NOMO-1 (cell line): ENCODE results near the gene MATCAP1.

Experiments used
- DNase-seq, 2 experiments: peaks; one replicate each; lab custom pipeline; 2025; ENCODE audit not compliant: unreplicated experiment in 2 of 2; lab: John Stamatoyannopoulos, UW

MATCAP1 gene

GRCh38 chr16:67174706-67175231 lies 9.0 kb downstream of the MATCAP1 start:
- DNase-seq: no peak

DNA sequence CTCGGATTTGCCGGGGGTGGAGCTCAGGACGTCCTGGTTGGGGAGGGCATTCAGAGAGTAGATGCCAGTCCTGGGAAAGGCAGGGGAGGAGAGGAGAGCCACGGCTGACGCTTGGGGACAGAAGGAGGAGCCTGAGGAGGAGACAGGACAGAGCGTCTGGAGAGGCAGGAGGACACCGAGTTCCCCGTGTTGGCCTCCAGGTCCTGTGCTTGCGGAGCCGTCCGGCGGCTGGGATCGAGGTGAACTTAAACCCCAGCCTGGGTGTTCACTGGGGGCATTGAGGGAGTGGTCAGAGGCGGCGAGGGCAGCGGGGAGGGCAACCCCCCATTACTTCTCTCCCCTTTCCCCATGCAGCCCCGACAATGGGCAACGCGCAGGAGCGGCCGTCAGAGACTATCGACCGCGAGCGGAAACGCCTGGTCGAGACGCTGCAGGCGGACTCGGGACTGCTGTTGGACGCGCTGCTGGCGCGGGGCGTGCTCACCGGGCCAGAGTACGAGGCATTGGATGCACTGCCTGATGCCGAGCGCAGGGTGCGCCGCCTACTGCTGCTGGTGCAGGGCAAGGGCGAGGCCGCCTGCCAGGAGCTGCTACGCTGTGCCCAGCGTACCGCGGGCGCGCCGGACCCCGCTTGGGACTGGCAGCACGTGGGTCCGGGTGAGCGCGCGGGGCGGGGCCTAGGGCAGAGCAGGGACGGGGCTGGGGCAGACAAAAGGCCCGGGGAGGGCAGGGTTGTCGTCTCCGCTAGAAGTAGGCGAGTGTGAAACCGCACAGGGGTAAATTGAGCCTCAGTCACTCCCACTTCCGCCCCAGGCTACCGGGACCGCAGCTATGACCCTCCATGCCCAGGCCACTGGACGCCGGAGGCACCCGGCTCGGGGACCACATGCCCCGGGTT lies 9.7 kb downstream of the MATCAP1 start:
- DNase-seq: peak; percentile 62 to 79

DNA sequence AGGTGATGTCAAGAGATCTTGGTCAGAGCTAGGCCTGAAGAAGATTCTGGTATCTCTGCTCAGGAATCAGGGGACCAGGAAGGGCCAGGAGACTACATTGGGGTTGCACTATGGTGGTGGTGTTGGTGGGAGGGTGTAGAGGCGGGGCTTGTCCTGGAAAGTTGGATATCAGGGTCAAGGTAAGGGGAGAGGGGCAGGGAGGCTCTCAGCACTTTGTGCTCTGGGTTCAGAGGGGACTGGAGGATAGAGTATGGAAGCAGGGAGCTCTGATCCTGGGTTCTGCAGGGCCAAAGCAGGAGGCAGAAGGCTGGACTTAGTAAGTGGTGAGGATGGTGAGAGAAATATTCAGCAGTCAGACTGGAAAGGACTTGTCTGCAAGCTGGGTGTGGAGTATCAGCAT lies 10.4 kb downstream of the MATCAP1 start:
- no peak for DNase-seq

- DNase-seq: no peak
Observed at GRCh38 chr16:67170949-67171649, 12.7 kb downstream of the MATCAP1 start.

- no peak for DNase-seq
Observed at GRCh38 chr16:67170168-67170948, 13.4 kb downstream of the MATCAP1 start, which contains the start of gene NOL3. TSS of gene NOL3 (plus strand) at chr16:67170538.

GRCh38 chr16:67169642-67170167 lies 14.1 kb downstream of the MATCAP1 start:
- DNase-seq: no peak

DNA sequence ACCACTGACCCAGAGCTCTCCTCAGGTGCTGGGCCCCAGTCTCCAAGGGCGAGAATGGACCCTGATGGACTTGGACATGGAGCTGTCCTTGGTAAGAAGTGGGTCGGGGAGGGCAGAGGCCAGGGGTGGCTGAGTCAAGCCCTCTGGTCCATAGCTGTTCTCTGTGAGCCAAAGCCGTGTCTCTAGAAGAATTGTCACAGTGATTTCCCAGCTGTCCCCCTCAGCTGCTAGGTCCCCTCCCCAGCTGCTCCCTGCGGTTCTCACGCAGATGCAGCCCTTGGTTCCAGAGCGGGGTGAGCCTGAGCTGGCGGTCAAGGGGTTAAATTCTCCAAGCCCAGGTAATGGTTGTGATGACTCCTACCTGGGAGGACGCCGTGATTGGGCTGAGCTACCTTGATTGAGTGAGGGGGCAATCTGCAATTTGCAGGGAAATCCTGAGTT lies 14.7 kb downstream of the MATCAP1 start:
- DNase-seq: no peak

GRCh38 chr16:67167588-67167987 lies 16.2 kb downstream of the MATCAP1 start:
- DNase-seq: no peak

DNA sequence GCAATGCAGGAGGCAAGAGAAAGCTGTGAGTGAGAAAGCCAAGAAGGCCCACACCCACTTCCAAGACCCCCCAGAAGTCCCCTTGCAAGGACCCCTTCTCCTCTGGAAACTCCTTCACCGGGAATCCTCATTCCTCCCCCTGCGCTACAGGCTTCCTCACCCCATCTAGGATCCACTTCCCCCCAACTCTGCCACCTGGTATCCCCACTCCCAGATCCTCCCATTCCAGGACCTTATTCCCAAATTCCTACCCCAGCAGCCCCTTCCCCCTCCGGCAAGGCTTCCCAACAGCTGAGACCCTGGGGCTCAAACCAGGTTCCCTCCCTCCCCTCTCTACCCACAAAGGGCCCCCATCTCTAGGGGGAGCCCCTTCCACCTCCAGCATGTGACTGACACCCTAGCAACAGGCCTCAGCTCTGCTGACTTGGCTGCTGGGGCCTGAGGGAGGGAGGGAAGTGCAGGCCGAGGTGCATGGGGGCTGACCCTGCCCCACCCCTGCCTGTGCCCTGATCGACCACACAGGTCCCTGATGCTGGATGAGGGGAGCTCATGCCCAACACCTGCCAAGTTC lies 17.1 kb downstream of the MATCAP1 start:
- no peak for DNase-seq

- no peak for DNase-seq
Observed at GRCh38 chr16:67166110-67166547, 17.6 kb downstream of the MATCAP1 start.

GRCh38 chr16:67165121-67166078 lies 18.4 kb downstream of the MATCAP1 start:
- DNase-seq: no peak

- DNase-seq: no peak
Observed at GRCh38 chr16:67164599-67165061, 19.1 kb downstream of the MATCAP1 start, which contains the start of gene HSF4. TSS of gene HSF4 (plus strand) at chr16:67164745. CDS start at chr16:67164812, 67 bp downstream.

DNA sequence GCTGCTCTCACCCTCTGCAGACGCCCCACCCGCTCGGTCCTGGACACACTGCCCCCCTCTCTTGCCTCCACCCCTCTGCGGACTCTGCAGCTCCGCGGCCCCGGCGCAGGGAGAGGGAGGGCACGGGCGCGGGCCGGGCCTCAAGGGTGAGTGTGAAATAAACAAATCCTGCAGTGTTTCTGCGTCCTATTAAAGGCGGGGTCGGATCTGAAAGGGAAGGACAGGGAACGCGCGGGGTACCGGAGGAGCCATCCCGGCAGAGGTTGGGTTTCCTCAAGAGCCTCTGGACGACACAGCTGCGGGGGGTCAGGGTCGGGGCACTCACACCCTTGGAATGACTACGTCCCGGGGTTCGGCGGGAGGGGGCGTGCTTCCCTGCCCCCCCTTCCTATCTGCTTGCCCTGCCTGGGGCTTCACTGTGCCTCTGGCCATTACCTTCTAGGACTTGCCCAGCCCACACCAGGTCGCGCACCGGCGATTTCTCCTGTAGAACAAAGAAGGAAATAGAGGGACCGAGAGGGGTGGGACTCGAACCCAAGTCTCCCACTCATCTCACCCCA lies 19.7 kb downstream of the MATCAP1 start:
- DNase-seq: no peak

GRCh38 chr16:67163164-67163998 lies 20.4 kb downstream of the MATCAP1 start:
- no peak for DNase-seq

DNA sequence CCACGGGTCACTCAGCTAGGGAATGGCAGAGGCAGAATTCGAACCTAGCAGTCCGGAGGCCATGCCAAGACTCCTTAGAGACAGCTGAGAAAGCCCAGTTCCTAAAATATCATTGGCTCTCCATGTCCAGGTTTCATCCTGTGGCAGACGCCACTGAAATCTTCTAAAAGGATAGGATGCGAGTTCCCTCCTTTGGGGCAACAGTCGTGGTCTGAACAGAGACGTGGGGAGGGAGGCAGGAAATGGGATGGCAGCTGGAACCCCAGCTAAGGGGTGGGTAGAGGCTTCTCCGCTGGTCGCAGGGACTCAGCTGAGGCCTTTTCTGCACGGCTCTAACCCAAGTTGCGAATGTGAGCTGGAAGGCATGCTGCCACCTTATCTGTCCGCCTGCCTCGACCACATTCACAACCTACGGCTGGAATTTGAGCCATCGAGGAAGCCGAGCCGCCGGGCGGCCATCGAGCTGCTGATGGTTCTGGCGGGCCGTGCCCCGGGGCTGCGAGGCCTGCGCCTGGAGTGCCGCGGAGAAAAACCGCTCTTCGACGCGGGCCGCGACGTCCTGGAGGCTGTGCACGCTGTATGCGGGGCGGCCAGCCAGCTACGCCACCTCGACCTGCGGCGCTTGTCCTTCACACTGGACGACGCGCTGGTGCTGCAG lies 21.1 kb downstream of the MATCAP1 start:
- no peak for DNase-seq

DNA sequence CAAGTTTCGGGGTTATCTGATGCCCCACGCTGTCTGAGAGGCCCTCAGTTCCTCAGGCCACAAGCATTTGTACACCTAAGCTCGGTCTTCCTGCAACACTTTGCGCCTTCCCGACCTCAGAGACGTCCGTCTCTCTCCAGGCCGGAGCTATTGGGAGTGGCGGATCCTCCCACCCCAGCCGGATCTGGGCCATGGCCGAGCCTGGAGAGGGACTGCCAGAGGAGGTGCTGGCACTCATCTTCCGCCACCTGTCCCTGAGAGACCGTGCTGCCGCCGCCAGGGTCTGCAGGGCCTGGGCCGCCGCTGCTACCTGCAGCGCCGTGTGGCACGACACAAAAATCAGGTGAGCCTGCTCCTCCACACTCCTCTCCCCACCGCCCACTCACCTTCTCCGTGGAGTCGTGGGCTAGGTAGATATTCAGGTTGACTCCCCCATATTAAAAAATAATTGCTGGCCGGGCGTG lies 22.1 kb downstream of the MATCAP1 start:
- DNase-seq: no peak
